T-cell (primary cell): ENCODE data around the gene SLC9A5. TPM values are rescaled to one million over a fixed set of nuclear protein-coding genes. Genes with fewer than 3 reads are reported as not detected.

Experiments
- ATAC-seq, 4 experiments: fragments of 200-7000 bp in 3 of 4; fragments of 150-1000 bp in 1 of 4; cut with Tn5 transposase; replicated peaks in 1 of 4; 1 replicate in 3 of 4; 2 replicates in 1 of 4; pipeline ENCODE4 v1.10.0; 2021; ENCODE audit warnings: moderate library complexity in 3 of 4, mild to moderate bottlenecking in 2 of 4, moderate number of reproducible peaks in 1 of 4
- CTCF ChIA-PET, 2 donors: fragments of 300-600 bp; sonication (Branson Sonifier 250); formaldehyde crosslinking; loops; one replicate each; lab custom pipeline; 2022; ENCODE audit warnings: antibody characterized with exemption in 2 of 2; lab: Charles Lee
- POLR2A ChIA-PET, 2 donors: fragments of 300-600 bp; sonication (Branson Sonifier 250); formaldehyde crosslinking; loops; one replicate each; lab custom pipeline; 2022; ENCODE audit warnings: antibody characterized with exemption in 2 of 2; lab: Charles Lee
- DNase-seq, 35 experiments: peaks; one replicate each; pipeline versions ENCODE4 v3.0.0 to v3.0.0-alpha.2; 2013 to 2023
- H3K27ac ChIP-seq: one replicate; pipeline ENCODE4 v1.5.1; 2013; ENCODE audit warnings: low read length
- H3K27me3 ChIP-seq, 2 experiments: replicated peaks in 1 of 2; 1 replicate in 1 of 2; 2 replicates in 1 of 2; pipeline versions ENCODE4 v1.6.1 to v1.7.0; 2013; ENCODE audit warnings: low read length in 1 of 2, mixed read lengths in 1 of 2; ENCODE audit not compliant: control insufficient read depth in 2 of 2, insufficient read depth in 2 of 2; ENCODE audit errors: extremely low read depth in 1 of 2
- H3K36me3 ChIP-seq, 2 donors: 1 replicate in 1 of 2; 2 replicates in 1 of 2; pipeline versions ENCODE4 v1.6.1 to v1.7.0; 2013; ENCODE audit warnings: low read length in 1 of 2; ENCODE audit not compliant: control insufficient read depth in 2 of 2, insufficient read depth in 1 of 2; ENCODE audit errors: extremely low read depth in 1 of 2
- H3K4me1 ChIP-seq, 2 experiments: 1 replicate in 1 of 2; 2 replicates in 1 of 2; pipeline versions ENCODE4 v1.6.1 to v1.7.0; 2013; ENCODE audit warnings: low read length in 2 of 2, mixed read lengths in 1 of 2; ENCODE audit not compliant: insufficient read depth in 2 of 2, control insufficient read depth in 1 of 2; ENCODE audit errors: extremely low read depth in 1 of 2
- H3K4me3 ChIP-seq, 2 donors: 1 replicate in 1 of 2; 2 replicates in 1 of 2; pipeline versions ENCODE4 v1.5.1 to v1.7.0; 2013; ENCODE audit warnings: mild to moderate bottlenecking in 2 of 2, low read length in 1 of 2, moderate library complexity in 1 of 2; ENCODE audit not compliant: control insufficient read depth in 1 of 2; ENCODE audit errors: extremely low read depth in 1 of 2
- H3K9me3 ChIP-seq: 2 replicates; pipeline ENCODE4 v1.7.0; 2013
- H3K27ac Mint-ChIP-seq, 2 donors: one replicate each; pipeline ENCODE4 v1.8.0; 2020 to 2021; ENCODE audit warnings: mild to moderate bottlenecking in 2 of 2, mixed read lengths in 2 of 2
- H3K27me3 Mint-ChIP-seq, 2 donors: one replicate each; pipeline ENCODE4 v1.8.0; 2021 to 2022; ENCODE audit warnings: mixed read lengths in 2 of 2
- H3K36me3 Mint-ChIP-seq: one replicate; pipeline ENCODE4 v1.8.0; 2021; ENCODE audit warnings: mixed read lengths
- H3K4me1 Mint-ChIP-seq, 3 donors: one replicate each; pipeline ENCODE4 v1.8.0; 2020 to 2022; ENCODE audit warnings: mixed read lengths in 3 of 3, mild to moderate bottlenecking in 1 of 3
- H3K4me3 Mint-ChIP-seq, 3 donors: one replicate each; pipeline ENCODE4 v1.8.0; 2020 to 2022; ENCODE audit warnings: mild to moderate bottlenecking in 3 of 3, mixed read lengths in 3 of 3, moderate library complexity in 3 of 3
- H3K9me3 Mint-ChIP-seq, 3 donors: one replicate each; pipeline ENCODE4 v1.8.0; 2020 to 2022; ENCODE audit warnings: mixed read lengths in 3 of 3
- WGBS: methylation state at CpG from one replicate; pipeline ENCODE4 v1.1.5; 2013; ENCODE audit warnings: missing lambda C conversion rate; ENCODE audit not compliant: insufficient coverage; 5-methylcytosine and 5-hydroxymethylcytosine counted together
- total RNA-seq, 35 experiments: library from RNA in 6 of 35; stranded (reverse) in 6 of 35; fragments of 120-200 nt in 1 of 35; gene quantifications; one replicate each; pipeline versions ENCODE4 v1.2.1 to v1.2.4 and lab custom pipeline; 2013 to 2026

The SLC9A5 gene
- total RNA-seq, 5 donors from 2014 or later (not counting 1 experiment from before 2014, with no cell fraction given), result 1.4 to 2.3 (median 2.2) TPM

- no peak overlapping the region for H3K4me3 ChIP-seq
- H3K9me3 ChIP-seq, result no peaks in the 10 kb centered on the region
- H3K27ac ChIP-seq, result no peak overlapping the region
- Mint-ChIP-seq H3K27ac (peak overlapping the region in 1 of 2 donors; percentile 37), H3K27me3 (no peaks in the 10 kb centered on the region), H3K36me3 (peaks cover 26% of the 10 kb centered on the region), H3K4me1 (peaks cover 0 to 21% (median 12%) of the 10 kb centered on the region in 3 donors), H3K9me3 (no peaks in the 10 kb centered on the region), H3K4me3 (no peak overlapping the region)
- CTCF ChIA-PET, result interaction anchor here in 1 of 2 donors (0.6 kb wide), 1 partner anchor 208 kb away, joined by 3 read pairs; no protein-coding TSS in a partner anchor
- DNase-seq (no peak), ATAC-seq (no peak)
- peaks cover 0 to 29% of the 10 kb centered on the region in 2 experiments for H3K4me1 ChIP-seq
- peaks cover 31 to 49% of the 10 kb centered on the region in 2 donors for H3K36me3 ChIP-seq
- H3K27me3 ChIP-seq, result no peaks in the 10 kb centered on the region
- POLR2A ChIA-PET, result no interaction called here
- no CpG with 5 or more reads among the region's 3 CpGs for WGBS
Observed at GRCh38 chr16:67238278-67238575, 10.6 kb upstream of the SLC9A5 start.

GRCh38 chr16:67238806-67239470, 9.8 kb upstream of the SLC9A5 start:
- WGBS, result 100% methylated on average over 5 of the region's 9 CpGs
- H3K27me3 ChIP-seq, result no peaks in the 10 kb centered on the region
- H3K27ac ChIP-seq, result no peak overlapping the region
- no peak overlapping the region for H3K4me3 Mint-ChIP-seq
- no peaks in the 10 kb centered on the region for H3K9me3 Mint-ChIP-seq
- ChIA-PET POLR2A (no interaction called here), CTCF (interaction anchor here in 1 of 2 donors (1.1 kb wide), 1 partner anchor 41 kb away, joined by 4 read pairs; no protein-coding TSS in a partner anchor)
- H3K9me3 ChIP-seq, result no peaks in the 10 kb centered on the region
- H3K36me3 ChIP-seq, result peaks cover 31 to 43% of the 10 kb centered on the region in 2 donors
- peaks cover 23% of the 10 kb centered on the region for H3K36me3 Mint-ChIP-seq
- ATAC-seq (no peak), DNase-seq (no peak)
- H3K27me3 Mint-ChIP-seq, result no peaks in the 10 kb centered on the region
- H3K4me3 ChIP-seq, result no peak overlapping the region
- H3K4me1 ChIP-seq, result peaks cover 0 to 36% of the 10 kb centered on the region in 2 experiments
- H3K27ac Mint-ChIP-seq, result peak overlapping the region; percentile 22 to 37
- peaks cover 2 to 28% (median 16%) of the 10 kb centered on the region in 3 donors for H3K4me1 Mint-ChIP-seq

- ChIA-PET CTCF (no interaction called here), POLR2A (no interaction called here)
- Histone ChIP-seq H3K4me1 (peaks cover 4 to 43% of the 10 kb centered on the region in 2 experiments), H3K27me3 (no peaks in the 10 kb centered on the region), H3K4me3 (no peak overlapping the region), H3K27ac (no peak overlapping the region), H3K9me3 (no peaks in the 10 kb centered on the region), H3K36me3 (peaks cover 26 to 32% of the 10 kb centered on the region in 2 donors)
- Mint-ChIP-seq H3K27me3 (no peaks in the 10 kb centered on the region), H3K27ac (peak overlapping the region; percentile 5 to 11), H3K4me3 (no peak overlapping the region), H3K9me3 (no peaks in the 10 kb centered on the region), H3K4me1 (peaks cover 17 to 44% (median 32%) of the 10 kb centered on the region in 3 donors), H3K36me3 (peaks cover 23% of the 10 kb centered on the region)
- DNase-seq (no peak), ATAC-seq (no peak)
- 100% methylated on average over 1 of the region's 4 CpGs for WGBS
Observed at GRCh38 chr16:67240506-67240905, 8.3 kb upstream of the SLC9A5 start.

GRCh38 chr16:67241008-67241900, 7.5 kb upstream of the SLC9A5 start:
- H3K36me3 Mint-ChIP-seq, result peaks cover 19% of the 10 kb centered on the region
- peak overlapping the region; percentile 23 to 76 for H3K27ac Mint-ChIP-seq
- no peak overlapping the region for H3K27ac ChIP-seq
- ATAC-seq (no peak), DNase-seq (no peak)
- no peaks in the 10 kb centered on the region for H3K27me3 ChIP-seq
- peaks cover 17 to 41% (median 32%) of the 10 kb centered on the region in 3 donors for H3K4me1 Mint-ChIP-seq
- no peak overlapping the region for H3K4me3 Mint-ChIP-seq
- no peaks in the 10 kb centered on the region for H3K9me3 ChIP-seq
- peaks cover 8 to 44% of the 10 kb centered on the region in 2 experiments for H3K4me1 ChIP-seq
- H3K4me3 ChIP-seq, result no peak overlapping the region
- CTCF ChIA-PET, result no interaction called here
- no peaks in the 10 kb centered on the region for H3K27me3 Mint-ChIP-seq
- POLR2A ChIA-PET, result no interaction called here
- H3K36me3 ChIP-seq, result peaks cover 22 to 25% of the 10 kb centered on the region in 2 donors
- WGBS, result no CpG with 5 or more reads among the region's 10 CpGs
- no peaks in the 10 kb centered on the region for H3K9me3 Mint-ChIP-seq

- Mint-ChIP-seq H3K4me3 (no peak overlapping the region), H3K27ac (peak overlapping the region; percentile 58 to 80), H3K9me3 (no peaks in the 10 kb centered on the region), H3K27me3 (no peaks in the 10 kb centered on the region), H3K4me1 (peaks cover 17 to 40% (median 30%) of the 10 kb centered on the region in 3 donors), H3K36me3 (peaks cover 14% of the 10 kb centered on the region)
- POLR2A ChIA-PET, result no interaction called here
- ATAC-seq (no peak), DNase-seq (no peak)
- H3K27ac ChIP-seq, result no peak overlapping the region
- H3K4me1 ChIP-seq, result peaks cover 10 to 45% of the 10 kb centered on the region in 2 experiments
- CTCF ChIA-PET, result no interaction called here
- 89% methylated on average over 3 of the region's 4 CpGs for WGBS
- H3K27me3 ChIP-seq, result no peaks in the 10 kb centered on the region
- H3K36me3 ChIP-seq, result peaks cover 17 to 19% of the 10 kb centered on the region in 2 donors
- H3K4me3 ChIP-seq, result no peak overlapping the region
- no peaks in the 10 kb centered on the region for H3K9me3 ChIP-seq
Observed at GRCh38 chr16:67242138-67242730, 6.5 kb upstream of the SLC9A5 start.

- Histone ChIP-seq H3K27ac (peak overlapping the region; percentile 88), H3K4me1 (peaks cover 19 to 51% of the 10 kb centered on the region in 2 experiments), H3K27me3 (no peaks in the 10 kb centered on the region), H3K36me3 (peaks cover 8 to 11% of the 10 kb centered on the region in 2 donors), H3K4me3 (no peak overlapping the region), H3K9me3 (no peaks in the 10 kb centered on the region)
- H3K9me3 Mint-ChIP-seq, result no peaks in the 10 kb centered on the region
- no peak overlapping the region for H3K4me3 Mint-ChIP-seq
- ATAC-seq (no peak), DNase-seq (no peak)
- CTCF ChIA-PET, result no interaction called here
- H3K27ac Mint-ChIP-seq, result peak overlapping the region; percentile 92 to 98
- WGBS, result 93% methylated on average over 2 of the region's 4 CpGs
- peaks cover 3% of the 10 kb centered on the region for H3K36me3 Mint-ChIP-seq
- peaks cover 29 to 46% (median 39%) of the 10 kb centered on the region in 3 donors for H3K4me1 Mint-ChIP-seq
- H3K27me3 Mint-ChIP-seq, result peaks cover 0 to 1% of the 10 kb centered on the region in 2 donors
- POLR2A ChIA-PET, result interaction anchor here in 1 of 2 donors (0.6 kb wide), 1 partner anchor 414 kb away, joined by 3 read pairs; no protein-coding TSS in a partner anchor
Observed at GRCh38 chr16:67243481-67243880, 5.3 kb upstream of the SLC9A5 start.
